Esophagus squamous epithelium (tissue), 5 donors: ENCODE data around the gene EIF1AD. TPM values are rescaled to one million over a fixed set of nuclear protein-coding genes. Genes with fewer than 3 reads are reported as not detected.

Source experiments
- DNase-seq: peaks from one replicate; lab custom pipeline; 2025; lab: John Stamatoyannopoulos, UW
- H3K27ac ChIP-seq, 4 donors: fragments of 200-600 bp; sonication (generic); one replicate each; pipeline ENCODE4 v1.5.1; 2016 to 2019; ENCODE audit warnings: mild to moderate bottlenecking in 1 of 4
- H3K27me3 ChIP-seq, 4 donors: fragments of 200-600 bp; sonication (generic); 1 replicate in 3 of 4; 2 replicates in 1 of 4; pipeline versions ENCODE4 v1.5.1 to v1.6.0; 2017 to 2021; ENCODE audit warnings: antibody characterized with exemption in 1 of 4
- H3K36me3 ChIP-seq, 3 donors: fragments of 200-600 bp; sonication (generic); one replicate each; pipeline ENCODE4 v1.5.1; 2016 to 2019
- H3K4me1 ChIP-seq, 3 donors: fragments of 200-600 bp; sonication (generic); one replicate each; pipeline ENCODE4 v1.5.1; 2017 to 2019
- H3K4me3 ChIP-seq, 4 donors: fragments of 200-600 bp; sonication (generic); 1 replicate in 3 of 4; 2 replicates in 1 of 4; pipeline ENCODE4 v1.5.1; 2016 to 2019; ENCODE audit warnings: mild to moderate bottlenecking in 2 of 4, moderate library complexity in 1 of 4
- H3K9me3 ChIP-seq, 3 donors: fragments of 200-600 bp; sonication (generic); one replicate each; pipeline ENCODE4 v1.5.1; 2016 to 2019
- POLR2A ChIP-seq, 4 donors: fragments of 450-650 bp; IDR thresholded peaks; one replicate each; pipeline ENCODE4 v1.6.1; 2017; ENCODE audit warnings: antibody characterized with exemption in 4 of 4, mild to moderate bottlenecking in 4 of 4, moderate library complexity in 3 of 4
- whole genome bisulfite sequencing, 2 donors: methylation state at CpG; one replicate each; pipeline ENCODE4 v1.1.5; 2018; 5-methylcytosine and 5-hydroxymethylcytosine counted together
- intact Hi-C: fragments of 100-400 bp; cut with DNase I; formaldehyde crosslinking; loops from one replicate; pipeline ENCODE4 v1.15.0; 2022
- total RNA-seq, 4 donors: library from RNA; depleted of rRNA; stranded (reverse); fragments of >200 nt; gene quantifications; one replicate each; pipeline ENCODE4 v1.1.0, GENCODE V29; 2016
- TF ChIP-seq, protein P1 (sequence below), 6 experiments: fragments of 450-650 bp in 4 of 6; fragments of 200-600 bp in 2 of 6; sonication (generic) in 2 of 6; IDR thresholded peaks; one replicate each; pipeline ENCODE4 v1.5.1; 2016 to 2019; ENCODE audit warnings: antibody characterized with exemption in 6 of 6, mild to moderate bottlenecking in 4 of 6, moderate library complexity in 4 of 6
- donor health status: DM: yes; HTN: yes; CAD: no.

Gene EIF1AD
- total RNA-seq, 4 donors from 2014 or later, result 24.7 to 43.2 (median 30.0) TPM

DNA sequence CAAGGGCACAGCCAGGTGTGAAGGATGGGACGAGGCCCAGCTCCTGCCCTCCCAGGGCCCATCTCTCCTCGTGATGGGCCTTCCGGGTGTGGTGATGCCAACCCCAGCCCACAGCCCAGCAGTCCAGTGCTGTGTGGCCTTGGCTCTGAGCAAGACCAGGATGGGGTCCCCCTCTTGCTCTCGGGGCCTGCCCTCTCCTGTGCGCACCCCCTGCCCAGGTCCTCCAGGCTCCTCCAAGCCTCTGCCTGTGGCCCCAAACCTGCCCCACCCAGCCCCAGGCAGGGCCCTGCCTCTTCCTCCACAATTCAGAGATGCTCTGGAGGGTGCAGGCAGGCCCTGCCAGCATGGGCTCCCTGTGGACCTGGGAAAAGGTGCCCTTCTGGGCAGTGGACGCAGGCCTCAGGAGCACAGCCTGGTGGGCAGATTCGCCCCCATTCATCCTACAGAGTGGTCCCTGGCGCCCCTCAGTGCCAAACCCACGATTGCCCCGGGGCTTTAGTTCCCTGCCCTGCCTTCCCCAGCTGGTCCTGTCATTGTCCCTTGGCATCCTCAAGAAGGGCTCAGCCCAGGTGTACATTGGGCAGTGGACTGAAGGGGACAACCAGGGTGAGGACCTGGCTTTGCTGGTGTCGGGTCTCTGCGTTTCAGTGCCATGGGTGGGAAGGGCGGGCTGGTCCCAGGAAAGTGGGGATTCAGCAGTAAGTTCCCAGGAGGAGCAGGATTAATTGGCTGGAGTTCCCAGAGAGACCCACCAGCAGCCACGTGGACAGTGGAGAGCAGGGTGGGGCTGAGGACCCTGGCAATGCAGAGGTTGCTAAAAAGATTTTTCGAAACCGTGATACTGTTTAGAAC lies 19.8 kb downstream of the EIF1AD start:
- H3K4me1 ChIP-seq, result no peaks in the 10 kb centered on the region
- TF ChIP-seq, protein P1, sequence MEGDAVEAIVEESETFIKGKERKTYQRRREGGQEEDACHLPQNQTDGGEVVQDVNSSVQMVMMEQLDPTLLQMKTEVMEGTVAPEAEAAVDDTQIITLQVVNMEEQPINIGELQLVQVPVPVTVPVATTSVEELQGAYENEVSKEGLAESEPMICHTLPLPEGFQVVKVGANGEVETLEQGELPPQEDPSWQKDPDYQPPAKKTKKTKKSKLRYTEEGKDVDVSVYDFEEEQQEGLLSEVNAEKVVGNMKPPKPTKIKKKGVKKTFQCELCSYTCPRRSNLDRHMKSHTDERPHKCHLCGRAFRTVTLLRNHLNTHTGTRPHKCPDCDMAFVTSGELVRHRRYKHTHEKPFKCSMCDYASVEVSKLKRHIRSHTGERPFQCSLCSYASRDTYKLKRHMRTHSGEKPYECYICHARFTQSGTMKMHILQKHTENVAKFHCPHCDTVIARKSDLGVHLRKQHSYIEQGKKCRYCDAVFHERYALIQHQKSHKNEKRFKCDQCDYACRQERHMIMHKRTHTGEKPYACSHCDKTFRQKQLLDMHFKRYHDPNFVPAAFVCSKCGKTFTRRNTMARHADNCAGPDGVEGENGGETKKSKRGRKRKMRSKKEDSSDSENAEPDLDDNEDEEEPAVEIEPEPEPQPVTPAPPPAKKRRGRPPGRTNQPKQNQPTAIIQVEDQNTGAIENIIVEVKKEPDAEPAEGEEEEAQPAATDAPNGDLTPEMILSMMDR (IDR thresholded peaks at IDR 0.05), result no peak
- no peak for TF ChIP-seq POLR2A (IDR thresholded peaks at IDR 0.05)
- no peak overlapping the region for H3K27ac ChIP-seq
- WGBS, 2 donors, result 57 to 70% methylated on average over 6 to 12 of the region's 16 CpGs
- no peaks in the 10 kb centered on the region for H3K9me3 ChIP-seq
- intact Hi-C loops, result no loop called here
- H3K36me3 ChIP-seq, result peaks cover 15 to 29% (median 20%) of the 10 kb centered on the region in 3 donors
- no peak for DNase-seq
- H3K27me3 ChIP-seq, result no peaks in the 10 kb centered on the region
- no peak overlapping the region for H3K4me3 ChIP-seq

- no peaks in the 10 kb centered on the region for H3K27me3 ChIP-seq
- intact Hi-C loops, result no loop called here
- no peak overlapping the region for H3K4me3 ChIP-seq
- no peaks in the 10 kb centered on the region for H3K9me3 ChIP-seq
- 69 to 79% methylated on average over 5 to 7 of the region's 12 CpGs for WGBS, 2 donors
- no peak overlapping the region for H3K27ac ChIP-seq
- peaks cover 23 to 39% (median 24%) of the 10 kb centered on the region in 3 donors for H3K36me3 ChIP-seq
- H3K4me1 ChIP-seq, result no peaks in the 10 kb centered on the region
- TF ChIP-seq POLR2A (IDR thresholded peaks at IDR 0.05), result no peak
- TF ChIP-seq, protein P1 (IDR thresholded peaks at IDR 0.05), result no peak
- no peak for DNase-seq
These were observed 20.7 kb downstream of the EIF1AD start for GRCh38 chr11:65981101-65981740.

- Histone ChIP-seq H3K36me3 (peaks cover 23 to 49% (median 25%) of the 10 kb centered on the region in 3 donors), H3K4me3 (no peak overlapping the region), H3K4me1 (no peaks in the 10 kb centered on the region), H3K9me3 (no peaks in the 10 kb centered on the region), H3K27me3 (no peaks in the 10 kb centered on the region), H3K27ac (no peak overlapping the region)
- intact Hi-C loops, result no loop called here
- WGBS, 2 donors, result 85 to 100% methylated on average over 1 to 7 of the region's 10 CpGs
- no peak for DNase-seq
- TF ChIP-seq POLR2A (IDR thresholded peaks at IDR 0.05), result no peak
- TF ChIP-seq, protein P1 (IDR thresholded peaks at IDR 0.05), result no peak
These were observed 22.6 kb downstream of the EIF1AD start for GRCh38 chr11:65979261-65979759.

- intact Hi-C loops, result no loop called here
- no peak for DNase-seq
- 80 to 92% methylated on average over 4 to 11 of the region's 34 CpGs for WGBS, 2 donors
These were observed 23.3 kb downstream of the EIF1AD start for GRCh38 chr11:65978391-65979238.

More at GRCh38 chr11:65978391-65979238, 23.3 kb downstream of the EIF1AD start:
- Histone ChIP-seq H3K27ac (no peak overlapping the region), H3K9me3 (no peaks in the 10 kb centered on the region), H3K4me3 (no peak overlapping the region), H3K27me3 (no peaks in the 10 kb centered on the region), H3K36me3 (peaks cover 23 to 51% (median 25%) of the 10 kb centered on the region in 3 donors), H3K4me1 (peaks cover 0 to under 1% (median 0%) of the 10 kb centered on the region in 3 donors)
- TF ChIP-seq, protein P1 (IDR thresholded peaks at IDR 0.05), result no peak
- TF ChIP-seq POLR2A (IDR thresholded peaks at IDR 0.05), result no peak
